HG03135 (cell line): Measurements from ENCODE around the gene ARRDC3.
"Not testable (repeated sequence)": the region's sequence is repeated elsewhere in the genome, so short reads cannot be mapped to it uniquely, and the experiment has no call there.

Experiments
- ATAC-seq: cut with Tn5 transposase; IDR thresholded peaks from one replicate; pipeline ENCODE4 v1.9.1; 2021; ENCODE audit warnings: mild to moderate bottlenecking, moderate library complexity; ENCODE audit not compliant: unreplicated experiment

Gene ARRDC3

DNA sequence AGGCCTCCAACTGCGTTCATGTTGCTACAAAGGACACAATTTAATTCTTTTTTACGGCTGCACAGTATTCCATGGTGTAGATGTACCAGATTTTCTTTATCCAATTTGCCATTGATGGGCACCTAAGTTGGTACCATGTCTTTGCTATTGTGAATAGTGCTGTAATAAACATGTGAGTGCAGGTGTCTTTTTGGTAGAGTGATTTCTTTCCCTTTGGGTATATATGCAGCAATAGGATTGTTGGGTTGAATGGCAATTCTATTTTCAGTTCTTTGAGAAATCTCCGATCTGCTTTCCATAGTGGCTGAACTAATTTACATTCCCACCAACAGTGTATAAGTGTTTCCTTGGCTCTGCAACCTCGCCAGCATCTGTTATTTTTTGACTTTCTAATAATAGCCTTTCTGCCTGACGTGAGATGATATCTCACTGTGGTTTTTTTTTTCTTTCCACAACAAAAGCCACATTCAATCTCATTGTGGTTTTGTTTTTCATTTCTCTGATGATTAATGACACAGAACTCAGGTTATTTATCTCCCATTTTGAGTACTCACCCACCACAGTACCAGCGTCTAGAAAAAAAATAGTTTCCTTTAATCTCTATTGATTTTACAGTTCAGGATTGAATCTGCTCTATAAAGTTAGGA lies 21.9 kb downstream of the ARRDC3 start:
- no peak for ATAC-seq

DNA sequence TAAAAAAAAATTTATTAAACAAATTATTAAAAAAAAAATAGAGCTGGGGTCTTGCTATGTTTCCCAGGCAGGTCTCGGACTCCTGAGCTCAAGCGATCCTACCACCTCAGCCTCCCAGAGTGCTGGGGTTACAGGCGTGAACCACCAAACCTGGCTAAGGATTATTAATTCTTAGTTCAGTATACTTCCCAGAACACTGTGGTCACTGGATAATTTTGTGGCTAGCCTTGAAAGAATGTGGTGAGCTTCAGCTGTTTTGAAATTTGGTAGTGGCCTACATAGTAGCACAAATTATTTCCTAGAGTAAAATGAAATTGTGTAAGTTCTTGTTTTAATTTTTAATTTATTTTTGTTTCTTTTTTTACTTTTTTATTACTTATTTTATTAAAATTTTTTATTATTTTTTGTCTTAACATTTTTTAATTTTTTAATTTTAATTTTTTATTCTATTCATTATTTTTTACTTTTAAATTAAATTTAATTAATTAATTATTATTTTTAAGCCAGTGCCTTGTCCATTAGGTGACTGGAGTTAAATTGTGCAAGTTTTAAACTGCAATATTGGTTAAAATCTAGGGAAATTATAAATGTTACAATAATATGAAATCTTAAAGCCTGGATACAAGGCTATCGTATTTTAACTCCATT lies 23.0 kb downstream of the ARRDC3 start:
- no peak for ATAC-seq

DNA sequence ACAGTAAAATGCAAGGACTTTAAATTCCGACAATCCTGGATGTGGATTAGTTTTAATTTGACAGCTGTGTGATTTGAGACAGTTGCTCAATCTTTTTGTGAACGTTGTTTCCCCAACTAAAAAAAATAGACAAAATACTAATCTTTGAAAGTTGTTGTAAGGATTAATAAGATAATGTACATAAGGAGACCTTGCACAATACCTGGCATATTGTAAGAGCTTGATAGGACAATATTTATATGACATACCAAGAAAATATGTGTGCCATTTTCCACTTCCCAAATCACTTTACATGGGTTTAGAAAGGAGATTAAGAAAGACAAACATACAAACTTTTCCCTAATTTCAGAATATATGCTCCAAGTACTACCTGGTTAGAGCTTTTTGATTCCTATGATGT lies 25.3 kb downstream of the ARRDC3 start:
- ATAC-seq = no peak

DNA sequence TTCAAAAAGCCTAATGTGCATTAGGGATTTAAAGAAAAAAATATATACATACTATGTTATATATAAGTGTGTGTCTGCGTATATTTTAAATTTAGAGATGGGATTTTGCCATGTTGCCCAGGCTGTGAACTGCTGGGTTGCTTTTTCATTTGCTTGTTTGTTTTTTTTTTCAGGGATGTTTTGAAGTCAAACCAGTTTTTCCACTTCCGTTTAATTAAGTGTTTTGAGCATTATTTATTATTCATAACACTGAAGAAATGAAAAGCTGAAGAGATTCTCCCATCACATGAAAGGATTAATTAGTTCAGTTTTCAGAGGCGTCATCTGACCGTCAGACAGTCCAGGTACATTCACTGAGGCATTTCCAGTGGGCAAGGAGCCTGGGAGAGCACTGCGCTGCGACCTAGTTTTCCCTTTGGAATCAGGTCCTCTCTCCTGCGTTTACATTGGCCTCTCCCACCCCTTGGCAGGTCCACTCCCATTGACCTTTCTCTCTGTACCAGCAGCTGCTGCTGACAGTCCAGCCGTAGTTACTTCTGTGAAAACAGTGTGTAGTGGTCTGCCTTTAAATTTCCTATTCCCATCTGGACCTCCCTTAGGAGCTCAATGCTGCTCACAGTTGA lies 26.0 kb downstream of the ARRDC3 start:
- ATAC-seq = no peak

DNA sequence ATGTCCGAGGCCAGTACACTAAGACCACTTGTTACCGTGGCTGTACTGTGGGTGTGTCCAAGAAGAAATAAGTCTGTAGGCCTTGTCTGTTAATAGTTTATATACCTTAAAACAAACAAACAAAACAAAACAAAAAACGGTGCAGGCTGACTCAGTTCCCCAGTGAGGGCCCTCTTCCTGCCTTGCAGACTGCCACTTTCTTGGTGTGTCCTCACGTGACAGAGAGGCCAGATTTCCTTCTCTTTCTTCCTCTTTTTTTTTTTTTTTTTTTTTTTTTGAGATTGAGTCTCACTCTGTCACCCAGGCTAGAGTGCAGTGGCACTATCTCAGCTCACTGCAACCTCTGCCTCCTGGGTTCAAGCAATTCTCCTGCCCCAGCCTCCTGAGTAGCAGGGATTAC lies 28.2 kb downstream of the ARRDC3 start:
- ATAC-seq = not testable (repeated sequence)

DNA sequence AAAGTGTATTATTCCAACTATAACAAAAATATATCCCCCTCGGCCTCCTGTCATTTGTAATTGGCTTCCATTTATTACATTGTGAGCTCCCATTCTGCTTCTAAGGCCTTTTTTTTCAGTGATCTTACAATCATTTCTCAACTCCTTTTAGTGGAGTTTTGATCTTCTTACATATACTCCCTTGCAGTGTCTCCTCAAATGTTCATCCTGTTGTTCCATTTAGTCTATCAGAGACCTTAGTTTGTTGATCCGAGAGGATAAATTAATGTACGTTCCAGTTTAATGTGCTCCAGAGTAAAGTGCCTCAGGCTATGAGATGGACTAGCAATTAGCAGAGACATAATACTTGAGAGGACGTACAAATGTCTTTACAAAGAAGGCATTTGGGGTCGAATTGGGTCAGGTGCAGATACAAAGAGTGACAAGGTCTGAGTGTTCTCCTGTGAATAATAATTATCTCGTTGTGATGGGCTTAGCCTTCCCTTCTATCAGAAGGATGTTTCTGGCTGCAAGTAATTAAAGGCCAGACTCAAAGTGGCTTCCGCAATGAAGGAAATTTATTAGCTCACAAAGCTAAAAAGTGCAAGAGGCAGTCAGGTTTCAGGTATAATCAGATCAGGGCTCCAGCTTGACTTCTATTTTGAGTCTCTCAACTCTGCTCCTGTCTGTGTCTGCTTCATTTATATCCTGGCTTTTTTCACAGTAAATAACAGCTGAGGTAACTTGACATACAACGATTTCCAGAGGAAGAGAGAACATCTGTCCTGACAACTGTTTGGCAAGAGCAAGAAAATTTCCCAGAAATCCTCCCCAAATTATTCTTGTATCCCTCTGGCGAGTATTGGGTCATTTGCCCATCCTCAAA lies 30.1 kb downstream of the ARRDC3 start:
- no peak for ATAC-seq

DNA sequence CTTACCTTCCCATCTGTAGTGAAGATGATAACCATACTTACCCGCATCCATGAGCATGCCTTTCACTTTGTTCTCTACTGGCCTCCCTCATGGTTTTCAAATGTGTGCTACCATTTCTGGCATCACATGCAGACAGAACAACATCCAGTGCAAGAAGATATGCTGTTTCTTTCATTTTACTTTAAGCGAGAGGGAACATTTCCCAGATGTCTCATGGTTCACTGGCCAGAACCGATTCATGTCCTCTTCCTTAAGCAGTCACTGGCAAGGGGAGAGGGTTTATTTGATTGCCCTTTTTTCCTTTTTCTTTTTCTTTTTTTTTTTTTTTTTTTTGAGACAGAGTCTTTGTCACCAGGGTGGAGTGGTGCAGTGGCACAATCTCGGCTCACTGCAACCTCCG lies 37.7 kb downstream of the ARRDC3 start:
- no peak for ATAC-seq

DNA sequence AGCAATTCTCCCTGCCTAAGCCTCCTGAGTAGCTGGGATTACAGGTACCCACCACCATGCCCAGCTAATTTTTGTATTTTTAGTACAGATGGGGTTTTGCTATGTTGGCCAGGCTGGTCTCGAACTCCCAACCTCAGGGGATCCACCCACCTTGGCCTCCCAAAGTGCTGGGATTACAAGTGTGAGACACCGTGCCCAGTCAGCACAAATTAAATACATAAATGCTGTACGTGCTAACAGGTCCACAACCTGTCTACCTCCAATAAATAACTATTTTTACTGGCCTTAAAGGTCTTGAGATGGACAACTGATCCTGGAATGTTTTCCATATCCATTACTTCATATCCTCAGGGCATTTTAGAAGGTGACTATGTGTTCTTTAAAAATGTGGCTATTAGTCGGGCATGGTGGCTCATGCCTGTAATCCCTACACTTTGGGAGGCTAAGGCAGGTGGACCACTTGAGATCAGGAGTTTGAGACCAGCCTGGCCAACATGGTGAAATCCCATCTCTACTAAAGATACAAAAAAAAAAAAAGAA lies 38.4 kb downstream of the ARRDC3 start:
- ATAC-seq = not testable (repeated sequence)

DNA sequence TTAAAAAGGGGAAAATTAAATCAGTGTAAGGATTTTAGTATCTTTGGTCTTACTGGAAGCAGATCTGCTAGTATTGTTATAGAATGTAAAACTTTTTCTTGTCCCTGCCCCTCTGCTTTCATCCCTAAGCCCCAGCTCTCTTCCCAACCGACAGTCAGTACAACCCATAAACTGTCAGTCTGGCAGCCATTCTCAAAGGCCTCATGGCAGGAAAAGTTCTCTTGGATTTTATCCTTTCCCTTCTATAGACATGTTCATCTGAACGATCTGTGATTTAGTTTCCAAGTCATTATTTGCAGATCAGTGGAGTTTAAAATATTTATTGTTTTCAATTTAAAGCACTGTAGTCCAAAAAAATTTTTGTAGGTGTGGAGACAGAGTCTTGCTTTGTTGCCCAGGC lies 39.2 kb downstream of the ARRDC3 start:
- no peak for ATAC-seq

DNA sequence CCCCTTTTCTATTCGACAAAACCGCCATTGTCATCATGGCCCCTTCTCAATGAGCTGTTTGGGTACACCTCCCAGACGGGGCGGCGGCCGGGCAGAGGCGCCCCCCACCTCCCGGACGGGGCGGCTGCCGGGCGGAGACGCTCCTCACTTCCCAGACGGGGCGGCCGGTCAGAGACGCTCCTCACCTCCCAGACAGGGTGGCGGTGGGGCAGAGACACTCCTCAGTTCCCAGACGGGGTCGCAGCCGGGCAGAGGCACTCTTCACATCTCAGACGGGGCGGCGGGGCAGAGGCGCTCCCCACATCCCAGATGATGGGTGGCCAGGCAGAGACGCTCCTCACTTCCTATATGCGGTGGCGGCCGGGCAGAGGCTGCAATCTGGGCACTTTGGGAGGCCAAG lies 40.2 kb downstream of the ARRDC3 start:
- ATAC-seq = not testable (repeated sequence)

DNA sequence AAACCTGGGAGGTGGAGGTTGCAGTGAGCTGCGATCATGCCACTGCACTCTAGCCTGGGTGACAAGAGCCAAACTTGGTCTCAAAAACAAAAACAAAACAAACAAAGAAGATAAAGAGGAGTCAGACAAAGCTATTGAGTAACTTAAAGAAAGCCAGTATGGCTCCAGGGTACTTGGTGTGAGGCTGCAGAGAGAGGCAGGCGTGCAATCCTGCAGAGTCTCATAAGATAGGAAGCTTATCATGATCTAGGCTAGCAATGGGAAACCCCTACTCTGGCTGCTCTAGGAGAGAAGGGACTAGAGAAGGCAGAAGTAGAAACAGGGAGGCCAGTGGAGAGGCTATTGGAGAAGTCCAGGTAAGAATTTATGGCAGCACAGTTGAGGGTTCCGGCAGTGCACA lies 42.0 kb downstream of the ARRDC3 start:
- ATAC-seq = no peak

DNA sequence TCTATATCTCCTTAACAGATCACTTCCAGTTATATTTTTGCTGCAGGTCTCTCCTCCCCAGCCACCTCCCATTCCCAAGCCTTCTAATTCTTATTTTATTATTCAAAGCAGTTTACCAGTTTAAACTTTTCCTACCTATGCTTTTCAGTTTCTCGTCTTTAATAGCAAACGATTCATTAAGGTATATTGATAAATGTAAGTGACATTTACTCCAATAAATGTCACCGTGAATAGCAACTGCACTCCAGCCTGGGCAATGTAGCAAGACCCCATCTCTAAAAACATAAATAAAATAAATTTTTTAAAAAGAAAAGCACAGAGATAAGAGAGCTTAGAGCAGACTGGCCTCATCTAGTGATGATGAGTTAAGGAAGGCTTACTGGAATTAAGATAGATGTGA lies 42.6 kb downstream of the ARRDC3 start:
- no peak for ATAC-seq

DNA sequence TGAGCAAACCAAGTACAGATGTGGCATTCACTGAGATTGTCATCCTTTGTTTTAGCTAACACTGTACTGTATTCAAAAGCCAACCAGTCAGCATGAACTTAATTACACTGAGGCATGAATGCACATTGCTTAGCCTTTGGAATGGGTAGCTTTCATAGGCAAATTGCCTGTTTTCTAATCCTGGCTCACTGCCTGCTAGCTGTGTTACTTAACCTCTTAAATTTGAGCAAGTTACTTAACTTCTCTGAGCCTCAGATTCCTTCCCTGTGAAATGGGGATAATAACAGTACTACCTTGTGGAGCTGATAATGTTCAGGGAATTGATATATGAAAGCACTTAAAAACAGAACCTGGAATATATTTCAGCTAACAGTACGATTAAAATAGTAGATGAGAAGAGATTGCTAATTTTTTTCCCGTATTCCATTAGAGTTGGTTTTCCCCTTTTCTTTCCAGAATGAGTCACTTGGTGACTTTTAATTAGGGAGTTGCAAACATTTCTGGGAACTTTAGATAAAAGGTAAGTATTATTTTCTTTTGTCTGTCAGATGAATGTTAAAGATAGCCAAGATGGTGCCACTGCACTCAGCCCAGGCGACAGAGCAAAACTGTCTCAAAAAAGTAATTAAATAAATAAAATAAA lies 43.9 kb downstream of the ARRDC3 start:
- no peak for ATAC-seq

DNA sequence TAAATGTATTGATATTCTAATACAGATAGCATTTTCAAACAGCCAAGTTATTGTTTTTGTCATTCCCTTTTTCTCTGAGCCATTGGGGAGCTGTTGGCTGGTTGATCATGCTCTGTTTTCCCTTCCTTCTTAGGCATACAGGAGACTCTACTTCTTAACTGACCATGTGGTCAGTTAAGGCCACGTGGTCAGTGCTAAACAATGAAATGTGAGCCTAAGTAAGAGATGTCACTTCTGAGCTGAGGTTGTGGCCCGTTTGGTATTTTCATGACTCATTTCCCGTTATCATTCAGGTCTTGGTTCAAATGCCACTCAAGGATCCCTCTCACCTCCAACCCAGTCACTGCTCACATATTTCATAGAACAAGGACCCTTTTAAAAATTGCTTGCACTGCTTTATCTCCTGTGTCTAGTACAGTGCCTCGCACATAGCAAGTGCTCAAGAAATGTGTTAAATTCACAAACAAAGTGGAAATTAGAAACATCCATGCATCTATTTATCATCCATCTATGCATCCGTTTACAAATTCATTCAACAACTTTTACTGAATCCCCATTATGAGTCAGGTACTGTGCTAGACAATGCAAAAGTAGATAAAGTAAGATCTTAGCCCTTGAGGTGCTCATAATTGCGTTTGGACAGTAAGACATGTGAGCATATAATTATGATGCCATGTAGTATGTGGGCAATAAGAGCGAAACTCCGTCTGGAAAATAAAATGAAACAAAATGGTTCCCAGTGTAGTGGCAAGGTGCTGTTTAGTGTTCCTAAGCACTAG lies 50.7 kb downstream of the ARRDC3 start:
- no peak for ATAC-seq

DNA sequence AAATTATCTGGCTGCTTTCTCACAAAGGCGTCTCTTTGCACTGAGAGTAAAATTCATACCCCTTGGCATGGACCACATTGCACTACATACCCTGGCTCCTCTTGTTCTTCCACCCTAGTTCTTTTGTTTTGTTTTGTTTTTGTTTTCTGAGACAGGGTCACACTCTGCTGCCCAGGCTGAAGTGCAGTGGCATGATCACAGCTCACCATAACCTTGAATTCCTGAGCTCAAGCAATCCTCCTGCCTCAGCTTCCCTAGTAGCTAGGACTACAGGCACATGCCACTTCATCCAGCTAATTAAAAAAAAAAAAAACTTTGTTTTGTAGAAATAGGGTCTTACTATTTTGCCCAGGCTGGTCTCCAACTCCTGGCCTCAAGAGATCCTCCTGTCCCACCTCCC lies 51.4 kb downstream of the ARRDC3 start:
- ATAC-seq = no peak

DNA sequence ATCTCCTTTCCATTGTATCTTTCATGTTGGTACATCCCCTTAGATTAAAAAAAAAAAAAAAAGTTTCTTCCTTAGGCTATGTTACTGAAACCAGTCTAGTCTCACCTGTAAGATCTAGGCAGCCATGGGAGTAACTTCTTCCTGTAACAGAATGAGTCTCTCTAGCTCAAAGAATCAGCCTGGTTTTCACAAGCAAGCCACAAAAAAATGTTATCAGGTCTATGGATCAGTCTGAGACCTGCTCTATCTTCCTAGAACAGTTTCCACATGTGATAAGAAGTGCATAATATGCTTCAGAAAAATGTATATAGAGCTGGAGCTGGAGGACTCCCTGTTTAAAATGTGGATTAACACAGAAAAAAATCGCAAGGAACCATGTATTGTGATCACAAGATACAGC lies 53.8 kb downstream of the ARRDC3 start:
- no peak for ATAC-seq

DNA sequence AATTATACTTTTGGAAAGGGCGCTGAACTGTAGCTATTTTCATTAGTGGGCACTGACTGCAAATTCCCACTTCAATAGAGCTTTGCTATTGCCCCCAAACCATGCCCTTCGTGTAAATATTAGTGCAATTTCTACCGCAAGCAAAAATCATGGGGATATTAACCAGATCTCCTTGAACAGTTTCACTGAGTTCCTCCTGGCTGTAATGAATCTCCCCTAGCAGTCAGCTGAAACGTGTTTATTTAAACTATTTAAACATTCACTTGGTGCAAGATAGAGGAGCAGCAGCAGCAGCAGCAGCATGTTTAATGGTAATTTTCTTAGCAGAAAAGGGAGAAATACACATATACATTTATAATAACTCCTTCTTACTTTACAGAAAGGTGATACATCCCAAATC lies 54.4 kb downstream of the ARRDC3 start:
- no peak for ATAC-seq

DNA sequence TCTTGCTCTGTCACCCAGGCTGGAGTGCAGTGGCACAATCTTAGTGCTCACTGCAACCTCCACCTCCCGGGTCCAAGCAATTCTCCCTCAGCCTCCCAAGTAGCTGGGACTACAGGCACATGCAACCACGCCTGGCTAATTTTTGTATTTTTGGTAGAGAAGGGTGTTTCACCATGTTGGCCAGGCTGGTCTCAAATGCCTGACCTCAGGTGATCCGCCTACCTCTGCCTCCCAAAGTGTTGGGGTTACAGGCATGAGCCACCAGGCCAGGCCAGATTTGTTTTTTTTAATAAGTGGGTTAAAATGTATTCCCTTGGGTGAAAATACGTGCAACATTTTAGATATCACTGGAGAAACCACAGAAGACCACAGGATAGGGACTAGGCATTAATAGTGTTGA lies 60.1 kb downstream of the ARRDC3 start:
- ATAC-seq = not testable (repeated sequence)

DNA sequence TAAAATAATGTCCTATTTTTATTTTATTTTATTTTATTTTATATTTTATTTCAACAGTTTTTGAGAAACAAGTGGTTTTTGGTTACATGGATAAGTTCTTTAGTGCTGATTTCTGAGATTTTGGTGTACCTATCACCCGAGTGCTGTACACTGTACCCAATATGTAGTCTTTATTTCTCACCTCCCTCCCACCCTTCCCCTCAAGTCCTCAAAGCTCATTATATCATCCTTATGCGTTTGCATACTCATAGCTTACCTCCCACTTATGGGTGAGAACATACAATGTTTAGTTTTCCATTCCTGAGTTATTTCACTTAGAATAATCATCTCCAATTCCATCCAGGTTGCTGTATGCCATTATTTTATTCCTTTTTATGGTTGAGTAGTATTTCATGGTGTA lies 63.5 kb downstream of the ARRDC3 start:
- no peak for ATAC-seq

DNA sequence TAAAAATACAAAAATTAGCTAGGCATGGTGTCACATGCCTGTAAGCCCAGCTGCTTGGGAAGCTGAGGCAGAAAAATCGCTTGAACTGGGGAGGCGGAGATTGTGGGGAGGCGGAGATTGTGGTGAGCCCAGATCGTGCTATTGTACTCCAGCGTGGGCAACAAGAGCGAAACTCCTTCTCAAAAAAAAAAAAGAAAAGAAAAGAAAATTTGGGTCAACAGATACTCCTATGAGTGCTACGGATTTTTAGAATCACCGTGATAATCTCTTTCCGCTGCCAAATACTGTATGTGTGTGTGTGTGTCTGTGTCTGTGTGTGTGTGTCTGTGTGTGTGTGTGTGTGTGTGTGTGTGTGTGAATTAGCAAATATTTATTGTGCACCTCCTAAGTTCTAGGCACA lies 64.4 kb downstream of the ARRDC3 start:
- ATAC-seq = no peak
